IMR-90 (cell line): ENCODE data around the gene RAB37.

ENCODE experiments used
- CEBPB ChIP-seq: IDR thresholded peaks from 2 replicates; pipeline ENCODE4 v1.6.1; 2012; ENCODE audit warnings: low read depth, low read length, improper control_type of control experiment
- POLR2A ChIP-seq: IDR thresholded peaks from 2 replicates; pipeline ENCODE4 v1.6.1; 2012; ENCODE audit warnings: mild to moderate bottlenecking, low read depth, low read length
- RAD21 ChIP-seq: IDR thresholded peaks from 2 replicates; pipeline ENCODE4 v1.6.1; 2012; ENCODE audit warnings: low read length, improper control_type of control experiment
- SMC3 ChIP-seq: fragments of 150-350 bp; IDR thresholded peaks from 2 replicates; pipeline ENCODE4 v1.6.1; 2016; ENCODE audit warnings: low read depth, mild to moderate bottlenecking, antibody characterized with exemption, low read length, moderate library complexity
- TF ChIP-seq, protein P1 (sequence below): conservative IDR thresholded peaks from 2 replicates; pipeline ENCODE4 v1.5.1; 2012; ENCODE audit warnings: mild to moderate bottlenecking, low read depth, low read length, improper control_type of control experiment

DNA sequence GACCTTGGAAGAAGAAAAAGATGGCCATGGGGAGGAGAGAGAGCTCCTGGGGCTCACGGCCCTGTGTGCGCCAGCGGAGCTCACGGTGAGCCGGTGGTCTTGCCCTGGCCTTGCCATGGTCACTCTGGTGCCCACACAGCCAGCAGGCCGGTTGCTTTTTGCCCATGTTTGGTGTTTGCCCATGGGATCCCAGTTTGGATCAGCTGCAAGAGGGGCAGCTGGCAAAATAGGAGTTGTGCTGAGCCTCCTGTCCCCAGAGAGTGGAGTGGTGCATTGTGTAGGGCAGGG lies 12.9 kb downstream of the RAB37 start:
- TF ChIP-seq, protein P1, sequence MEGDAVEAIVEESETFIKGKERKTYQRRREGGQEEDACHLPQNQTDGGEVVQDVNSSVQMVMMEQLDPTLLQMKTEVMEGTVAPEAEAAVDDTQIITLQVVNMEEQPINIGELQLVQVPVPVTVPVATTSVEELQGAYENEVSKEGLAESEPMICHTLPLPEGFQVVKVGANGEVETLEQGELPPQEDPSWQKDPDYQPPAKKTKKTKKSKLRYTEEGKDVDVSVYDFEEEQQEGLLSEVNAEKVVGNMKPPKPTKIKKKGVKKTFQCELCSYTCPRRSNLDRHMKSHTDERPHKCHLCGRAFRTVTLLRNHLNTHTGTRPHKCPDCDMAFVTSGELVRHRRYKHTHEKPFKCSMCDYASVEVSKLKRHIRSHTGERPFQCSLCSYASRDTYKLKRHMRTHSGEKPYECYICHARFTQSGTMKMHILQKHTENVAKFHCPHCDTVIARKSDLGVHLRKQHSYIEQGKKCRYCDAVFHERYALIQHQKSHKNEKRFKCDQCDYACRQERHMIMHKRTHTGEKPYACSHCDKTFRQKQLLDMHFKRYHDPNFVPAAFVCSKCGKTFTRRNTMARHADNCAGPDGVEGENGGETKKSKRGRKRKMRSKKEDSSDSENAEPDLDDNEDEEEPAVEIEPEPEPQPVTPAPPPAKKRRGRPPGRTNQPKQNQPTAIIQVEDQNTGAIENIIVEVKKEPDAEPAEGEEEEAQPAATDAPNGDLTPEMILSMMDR, result no peak
- TF ChIP-seq SMC3, result no peak
- no peak for TF ChIP-seq POLR2A
- TF ChIP-seq CEBPB, result no peak
- TF ChIP-seq RAD21, result no peak
